Stimulated activated CD8-positive, alpha-beta memory T cell treated with anti-CD3 and anti-CD28 coated beads, Interleukin-7, amount 100 ng/mL, for 4 hours (primary cell): ENCODE measurements around the gene HES5.
"Not testable (repeated sequence)": the region's sequence is repeated elsewhere in the genome, so short reads cannot be mapped to it uniquely, and the experiment has no call there.

ENCODE experiments used
- DNase-seq, 2 donors: peaks; one replicate each; pipeline ENCODE4 v3.0.0-alpha.2; 2020; ENCODE audit warnings: low read depth in 2 of 2

Gene HES5

DNA sequence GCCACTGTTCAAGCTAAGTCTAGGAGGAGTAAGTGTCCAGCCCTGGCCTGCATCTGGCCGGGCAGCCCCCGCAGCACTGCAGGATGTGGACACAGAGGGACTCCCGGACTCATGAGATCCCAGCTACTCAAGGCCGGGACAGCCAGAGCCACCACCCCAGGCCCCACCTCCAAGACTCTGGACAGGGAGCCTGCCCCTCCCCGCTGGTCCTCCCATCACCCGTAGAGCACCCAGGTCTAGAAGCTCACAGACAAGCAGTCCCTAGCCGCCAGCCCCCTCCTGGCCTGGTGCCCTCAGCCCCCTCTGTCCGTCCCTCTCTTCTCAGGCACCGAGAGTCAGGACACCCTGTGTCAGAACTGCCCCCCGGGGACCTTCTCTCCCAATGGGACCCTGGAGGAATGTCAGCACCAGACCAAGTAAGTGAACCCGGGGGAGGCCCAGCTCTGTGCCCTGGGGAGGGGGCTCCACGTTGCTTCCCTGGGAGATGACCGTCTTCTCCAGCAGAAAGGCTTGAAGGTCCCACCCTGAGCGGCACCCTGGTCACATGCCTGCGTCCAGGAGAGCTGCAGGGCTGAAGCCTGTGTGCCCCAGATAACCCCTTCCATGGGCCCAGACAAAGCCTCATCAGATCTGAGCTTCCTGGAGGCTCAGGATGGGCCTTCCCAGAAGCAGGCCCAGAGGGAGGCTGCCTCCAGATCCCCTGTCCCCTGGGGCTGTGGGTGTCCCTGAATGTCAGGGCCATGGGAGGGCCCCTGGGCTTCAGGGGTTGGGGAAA is 30.4 kb upstream of the HES5 start:
- no peak for DNase-seq

DNA sequence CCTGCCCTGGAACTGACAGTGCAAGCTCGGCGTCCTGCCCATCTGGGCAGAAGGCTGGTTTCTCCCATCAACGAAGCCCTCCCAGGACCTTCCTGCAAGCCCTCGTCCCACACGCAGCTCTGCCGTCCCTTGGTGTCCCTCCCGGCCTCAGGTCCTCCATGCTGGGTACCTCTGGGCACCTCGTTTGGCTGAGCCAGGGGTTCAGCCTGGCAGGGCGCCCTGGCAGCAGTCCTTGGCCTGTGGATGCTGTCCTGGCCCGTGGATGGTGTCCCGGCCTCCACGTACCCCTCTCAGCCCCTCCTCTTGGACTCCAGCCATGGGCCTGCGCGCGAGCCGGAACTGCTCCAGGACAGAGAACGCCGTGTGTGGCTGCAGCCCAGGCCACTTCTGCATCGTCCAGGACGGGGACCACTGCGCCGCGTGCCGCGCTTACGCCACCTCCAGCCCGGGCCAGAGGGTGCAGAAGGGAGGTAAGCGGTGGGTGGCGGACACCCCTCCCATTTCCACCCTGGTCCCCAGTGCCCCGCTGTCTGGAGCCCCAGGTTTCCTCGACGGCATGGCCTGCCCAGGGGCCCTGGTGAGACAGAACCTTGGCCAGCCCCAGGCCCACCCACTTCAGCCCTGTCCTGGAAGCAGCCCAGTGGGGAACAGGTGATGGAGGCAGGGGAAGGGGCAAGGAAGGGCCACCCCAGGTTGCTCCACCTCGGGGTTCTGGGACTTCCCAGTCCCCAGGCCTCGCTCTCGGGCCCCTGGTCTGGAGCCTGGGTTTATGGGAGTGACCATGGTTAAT is 29.6 kb upstream of the HES5 start:
- DNase-seq: no peak

DNA sequence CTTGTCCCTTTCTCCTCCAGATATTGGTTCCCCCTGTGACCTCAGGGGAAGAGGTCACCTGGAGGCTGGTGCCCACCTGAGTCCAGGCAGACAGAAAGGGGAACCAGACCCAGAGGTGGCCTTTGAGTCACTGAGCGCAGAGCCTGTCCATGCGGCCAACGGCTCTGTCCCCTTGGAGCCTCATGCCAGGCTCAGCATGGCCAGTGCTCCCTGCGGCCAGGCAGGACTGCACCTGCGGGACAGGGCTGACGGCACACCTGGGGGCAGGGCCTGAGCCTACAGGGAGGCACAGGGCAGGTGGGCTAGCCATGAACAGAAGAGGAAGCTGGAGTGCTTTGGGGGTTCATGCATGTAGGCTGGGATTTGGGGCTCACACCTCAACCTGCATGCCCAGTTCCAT is 28.8 kb upstream of the HES5 start:
- no peak for DNase-seq

DNA sequence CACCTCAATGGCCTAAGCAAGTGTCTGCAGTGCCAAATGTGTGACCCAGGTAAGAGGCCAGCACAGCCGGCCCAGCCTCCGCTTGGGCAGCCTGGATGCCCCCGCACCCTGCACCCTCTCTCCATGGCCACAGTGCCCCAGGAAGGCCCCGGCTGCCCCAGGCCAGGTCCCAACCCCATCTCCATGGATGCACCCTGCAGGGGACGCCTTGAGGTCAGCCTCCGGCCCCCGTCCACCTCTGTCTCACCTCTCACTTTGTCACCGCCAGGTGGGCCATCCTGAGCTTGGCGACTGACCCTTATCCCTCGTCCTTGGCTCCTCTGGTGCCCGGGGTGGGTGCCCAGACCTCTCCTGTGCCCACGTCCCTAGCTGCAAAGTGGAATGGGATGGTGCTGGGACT is 28.4 kb upstream of the HES5 start:
- DNase-seq: no peak

DNA sequence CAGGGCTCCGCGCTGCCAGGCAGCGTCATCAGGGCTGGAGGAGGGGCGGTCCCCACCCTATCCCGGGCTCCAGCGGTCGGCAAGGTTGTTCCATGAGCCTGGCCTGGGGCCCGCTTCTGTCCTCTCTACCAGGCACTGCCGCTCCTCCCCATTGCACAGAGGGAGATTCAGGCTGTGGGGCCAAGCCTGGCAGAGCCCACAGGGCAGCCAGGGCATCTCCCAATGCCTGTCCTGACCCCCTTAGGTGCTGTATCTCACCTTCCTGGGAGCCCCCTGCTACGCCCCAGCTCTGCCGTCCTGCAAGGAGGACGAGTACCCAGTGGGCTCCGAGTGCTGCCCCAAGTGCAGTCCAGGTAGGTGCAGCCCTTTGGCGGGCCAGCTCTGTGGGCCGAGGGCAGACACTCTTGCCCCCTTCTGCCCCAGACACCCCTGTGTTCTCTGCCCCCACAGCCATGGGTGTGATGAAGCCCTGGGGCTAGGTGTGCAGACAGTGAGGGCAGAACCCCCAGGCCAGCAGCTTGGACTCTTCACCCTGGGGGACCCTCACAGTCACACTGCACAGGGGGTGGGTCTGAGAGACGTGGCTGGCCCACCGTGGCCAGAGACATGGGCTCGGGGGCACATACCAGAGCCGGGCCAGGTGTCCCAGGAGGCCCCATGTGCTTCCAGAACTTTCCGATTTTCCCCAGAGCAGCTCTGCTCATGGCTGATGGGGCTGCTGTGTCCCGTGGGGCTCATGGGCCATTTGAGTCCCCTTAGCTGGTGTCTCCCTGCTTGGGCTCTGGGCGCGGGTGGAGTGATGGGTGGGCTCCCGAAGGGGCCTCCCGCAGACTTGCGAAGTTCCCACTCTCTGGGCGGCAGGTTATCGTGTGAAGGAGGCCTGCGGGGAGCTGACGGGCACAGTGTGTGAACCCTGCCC is 27.7 kb upstream of the HES5 start:
- DNase-seq: no peak

DNA sequence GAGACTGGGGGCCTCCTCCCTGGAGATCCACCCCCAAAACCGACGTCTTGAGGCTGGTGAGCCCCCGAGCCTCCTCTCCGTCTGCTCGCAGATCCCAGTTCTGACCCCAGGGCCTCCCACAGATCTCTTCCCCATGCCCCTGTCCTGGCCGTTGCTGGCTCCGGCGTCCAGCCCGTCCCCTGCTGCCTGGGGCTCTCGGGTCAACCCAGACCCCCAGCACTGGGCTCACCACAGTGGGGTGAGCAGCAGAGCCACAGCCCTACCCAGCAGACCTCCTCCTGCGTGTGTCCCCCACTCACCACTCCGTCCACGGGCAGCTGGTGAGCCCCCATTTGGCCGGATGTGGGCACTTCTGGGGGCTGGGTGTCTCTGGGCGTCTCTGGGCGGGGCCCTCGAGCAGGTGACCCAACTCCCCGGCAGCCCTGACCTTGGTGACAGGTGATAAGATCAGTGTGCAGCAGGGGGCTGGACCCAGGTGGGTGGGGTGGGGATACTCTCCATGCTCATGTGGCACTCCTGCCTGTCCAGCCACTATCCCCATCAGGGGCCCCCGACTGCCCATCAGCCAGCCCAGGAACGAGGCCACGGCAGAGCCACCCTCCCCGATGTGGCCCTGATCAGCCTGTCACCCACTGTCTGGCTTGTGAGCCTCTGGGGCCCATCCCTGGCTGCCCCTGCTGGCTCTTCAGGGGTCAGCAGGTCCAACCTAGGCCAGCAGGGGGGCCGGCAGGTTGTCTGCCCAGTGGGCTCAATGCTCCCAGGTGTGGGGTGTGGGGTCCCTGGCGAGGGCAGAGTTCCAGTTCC is 26.8 kb upstream of the HES5 start:
- no peak for DNase-seq

DNA sequence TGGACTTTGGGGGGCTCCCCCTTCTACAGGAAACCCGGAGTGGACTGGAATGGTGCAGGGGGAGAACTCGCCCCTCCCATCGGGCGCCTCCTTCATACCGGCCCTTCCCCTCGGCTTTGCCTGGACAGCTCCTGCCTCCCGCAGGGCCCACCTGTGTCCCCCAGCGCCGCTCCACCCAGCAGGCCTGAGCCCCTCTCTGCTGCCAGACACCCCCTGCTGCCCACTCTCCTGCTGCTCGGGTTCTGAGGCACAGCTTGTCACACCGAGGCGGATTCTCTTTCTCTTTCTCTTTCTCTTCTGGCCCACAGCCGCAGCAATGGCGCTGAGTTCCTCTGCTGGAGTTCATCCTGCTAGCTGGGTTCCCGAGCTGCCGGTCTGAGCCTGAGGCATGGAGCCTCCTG is 26.2 kb upstream of the HES5 start, which contains the start of gene TNFRSF14:
Gene TNFRSF14, plus strand, starts transcription at position 95 of the 401 bp plus-strand sequence. Its CDS starts 294 bp downstream, at position 389.
- DNase-seq: peak; percentile 66 to 68

DNA sequence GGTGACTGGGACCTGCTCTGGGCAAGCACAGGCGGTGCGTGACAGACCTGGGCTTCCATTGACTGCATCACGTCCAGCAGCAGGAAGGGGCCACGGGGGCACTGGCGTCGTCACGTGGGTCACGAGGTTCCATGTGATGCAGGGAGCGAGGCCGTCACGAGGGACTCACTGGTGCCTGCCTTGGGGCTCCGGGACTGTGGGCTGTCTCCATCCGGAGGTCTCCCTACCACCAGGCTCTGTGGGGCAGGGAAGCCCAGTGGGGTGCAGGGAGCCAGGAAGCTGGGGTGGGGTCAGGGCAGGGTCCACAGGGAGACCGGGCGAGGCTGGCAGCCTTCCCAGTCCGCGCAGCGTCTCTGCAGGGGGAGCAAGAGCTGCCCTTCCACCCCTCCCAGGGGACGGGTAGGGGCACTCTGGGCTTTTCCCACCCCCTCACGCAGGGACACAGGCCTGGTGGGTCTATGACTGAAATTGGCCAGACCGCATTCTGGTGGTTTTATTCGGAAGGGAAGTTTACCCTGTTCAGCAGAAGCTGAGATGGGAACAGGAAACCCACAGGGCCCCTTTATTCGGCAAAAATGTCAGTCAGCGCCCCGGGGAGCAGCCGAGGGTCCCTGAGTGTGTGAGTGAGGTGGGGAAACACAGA is 25.7 kb upstream of the HES5 start:
- peak; percentile 63 to 66 for DNase-seq

DNA sequence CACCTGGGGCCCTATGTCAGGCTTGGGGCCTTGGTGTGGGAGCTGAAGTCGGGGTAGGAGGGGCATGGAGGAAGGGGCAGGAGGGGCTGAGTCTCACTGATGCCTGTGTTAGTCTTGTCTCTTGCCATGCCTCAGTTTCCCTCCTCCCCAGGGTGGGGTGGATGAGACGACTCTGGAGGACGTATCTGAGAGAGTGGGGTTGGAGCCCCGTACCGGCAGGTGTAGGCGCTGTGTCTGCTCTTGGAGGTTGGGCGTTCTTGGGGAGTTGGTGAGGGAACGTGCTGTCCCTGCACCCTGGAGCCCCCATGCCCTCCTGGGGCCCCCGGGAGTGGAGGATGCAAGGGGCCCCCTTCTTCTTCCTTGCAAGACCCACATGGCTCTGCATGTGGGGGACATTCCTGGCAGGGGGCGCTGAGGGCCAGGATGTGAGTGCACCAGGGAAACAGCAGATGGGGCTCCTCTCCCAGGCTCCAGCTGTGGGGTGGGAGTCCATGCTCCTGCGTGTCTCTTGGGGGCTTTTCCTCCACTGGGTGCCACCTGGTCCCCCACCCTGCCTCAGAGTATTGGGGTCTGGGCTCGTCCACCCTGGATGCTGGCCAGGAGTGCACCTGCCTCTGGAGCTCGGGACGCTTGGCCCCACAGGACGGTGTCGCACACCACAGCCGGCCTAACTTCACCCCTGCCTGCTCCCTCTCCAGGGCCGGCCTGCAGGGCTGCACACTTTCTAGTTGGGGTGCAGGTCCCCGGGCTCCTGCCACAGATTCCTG is 24.7 kb upstream of the HES5 start:
- DNase-seq: peak; percentile 28 to 40

DNA sequence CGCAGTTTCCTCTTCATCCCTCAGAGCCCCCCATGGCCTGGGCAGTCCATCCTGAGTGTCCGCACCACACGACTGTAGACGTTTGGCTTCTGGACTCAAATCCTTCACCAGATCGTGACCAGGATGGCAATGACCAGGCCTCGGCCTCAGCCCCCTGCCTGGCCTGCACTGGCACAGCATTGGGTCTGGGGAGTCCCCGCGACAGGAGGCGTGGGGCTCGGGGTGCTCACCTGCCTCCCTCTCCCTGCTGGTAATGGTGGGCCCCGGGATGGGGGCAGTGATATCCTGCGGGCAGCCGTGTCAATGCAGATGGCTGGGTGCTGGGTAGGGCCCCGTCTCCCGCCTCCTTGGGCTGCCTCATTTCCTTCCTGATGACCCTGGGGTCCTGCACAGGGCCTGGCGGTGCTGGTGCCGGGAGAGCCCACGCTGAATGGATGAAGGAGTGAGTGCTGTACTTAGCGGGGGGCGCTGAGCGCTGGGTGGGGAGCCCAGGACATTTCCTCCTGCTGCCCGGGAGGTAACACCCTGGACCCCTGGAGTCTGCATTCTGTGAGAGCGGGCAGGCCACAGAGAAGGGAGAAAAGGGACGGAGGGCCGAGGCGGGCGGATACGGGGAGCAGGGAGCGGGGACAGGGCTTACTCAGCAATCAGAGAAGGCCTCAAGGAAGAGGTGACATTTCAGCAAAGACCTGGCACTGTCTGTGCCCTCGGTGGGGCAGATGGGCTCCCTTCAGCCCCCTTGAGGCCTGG is 24.0 kb upstream of the HES5 start:
- no peak for DNase-seq

DNA sequence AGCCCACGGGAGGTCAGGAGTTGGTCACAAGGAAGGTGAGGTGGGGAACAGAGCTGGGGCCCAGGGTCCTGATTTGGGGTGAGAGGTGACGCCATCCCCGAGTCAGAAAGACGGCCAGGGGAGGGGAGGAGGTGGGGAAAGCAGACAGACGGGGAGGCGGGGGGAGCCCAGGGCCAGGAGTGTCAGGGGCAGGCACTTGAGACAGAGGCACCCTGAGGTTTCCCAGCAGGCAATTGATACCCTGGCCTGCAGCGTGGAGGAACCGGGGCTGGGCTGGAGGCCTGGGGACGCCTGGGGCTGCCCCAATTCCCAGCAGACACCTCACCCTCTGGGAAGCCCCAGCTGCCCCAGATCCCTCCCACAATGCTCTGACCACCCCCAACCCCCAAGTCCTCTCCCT is 23.0 kb upstream of the HES5 start:
- not testable (repeated sequence) for DNase-seq

DNA sequence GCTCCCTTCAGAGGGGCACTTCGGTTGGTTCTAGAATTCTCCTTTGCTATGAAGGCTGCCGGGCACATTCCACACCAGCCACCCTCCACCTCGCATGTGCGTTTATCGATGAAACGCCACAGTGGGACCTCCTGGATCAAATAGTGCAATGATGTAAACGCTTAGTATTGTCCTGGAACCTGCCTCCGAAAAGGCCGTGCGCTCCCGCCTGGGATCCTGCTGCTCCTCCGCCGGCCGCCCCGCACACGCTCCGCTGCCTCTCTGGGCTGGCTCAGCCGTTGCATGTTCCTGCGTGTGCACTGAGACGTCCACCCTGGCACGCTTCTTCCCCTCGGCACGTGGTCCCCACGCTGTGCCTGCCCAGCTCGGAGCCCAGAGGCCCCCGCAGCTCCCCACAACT is 22.1 kb upstream of the HES5 start:
- no peak for DNase-seq

DNA sequence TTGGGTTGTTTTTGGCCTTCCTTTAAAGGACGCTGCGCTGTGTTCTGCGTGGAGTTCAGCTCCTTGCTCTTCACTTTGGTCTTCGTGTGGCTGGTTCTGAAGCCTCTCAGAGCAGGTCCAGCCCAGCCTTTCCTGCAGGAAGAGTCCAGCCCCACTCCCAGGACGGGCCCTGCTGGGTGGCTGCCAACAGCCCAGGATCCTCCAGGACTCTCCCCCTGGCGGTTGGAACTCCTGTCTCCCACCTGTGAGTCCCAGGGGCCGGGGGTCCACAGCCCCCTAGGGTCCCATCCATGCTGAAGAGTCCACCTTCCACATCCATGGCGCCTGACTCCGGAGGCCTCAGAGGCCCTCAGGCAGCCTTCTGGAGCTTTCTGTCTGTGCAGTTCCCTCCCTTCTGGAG is 21.5 kb upstream of the HES5 start:
- DNase-seq: not testable (repeated sequence)

DNA sequence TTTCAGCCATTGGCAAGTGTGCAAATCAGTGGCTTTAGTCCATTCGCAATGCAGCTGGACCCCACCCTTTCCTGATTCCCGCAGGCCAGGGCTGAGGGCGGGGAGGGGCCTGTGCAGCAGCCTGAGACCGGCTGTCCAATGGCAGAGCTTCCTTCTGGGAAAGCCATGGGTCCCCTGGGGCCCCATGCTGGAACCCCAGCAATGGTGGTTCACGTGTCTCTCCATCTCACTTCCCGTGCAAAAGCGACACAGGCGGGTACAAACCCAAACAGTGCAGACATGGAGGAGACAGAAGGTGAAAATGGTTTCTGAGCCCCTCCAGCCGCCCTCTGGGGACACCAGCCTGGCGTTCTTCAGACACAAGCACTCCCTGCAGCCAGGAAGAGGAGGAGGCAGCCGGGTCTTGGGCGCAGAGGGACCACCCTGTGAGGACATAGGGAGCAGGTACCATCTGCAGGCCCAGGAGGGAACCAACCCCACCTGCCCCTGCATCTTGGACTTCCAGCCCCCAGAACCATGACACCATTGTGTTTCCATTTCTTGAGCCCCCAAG is 20.3 kb upstream of the HES5 start:
- not testable (repeated sequence) for DNase-seq

DNA sequence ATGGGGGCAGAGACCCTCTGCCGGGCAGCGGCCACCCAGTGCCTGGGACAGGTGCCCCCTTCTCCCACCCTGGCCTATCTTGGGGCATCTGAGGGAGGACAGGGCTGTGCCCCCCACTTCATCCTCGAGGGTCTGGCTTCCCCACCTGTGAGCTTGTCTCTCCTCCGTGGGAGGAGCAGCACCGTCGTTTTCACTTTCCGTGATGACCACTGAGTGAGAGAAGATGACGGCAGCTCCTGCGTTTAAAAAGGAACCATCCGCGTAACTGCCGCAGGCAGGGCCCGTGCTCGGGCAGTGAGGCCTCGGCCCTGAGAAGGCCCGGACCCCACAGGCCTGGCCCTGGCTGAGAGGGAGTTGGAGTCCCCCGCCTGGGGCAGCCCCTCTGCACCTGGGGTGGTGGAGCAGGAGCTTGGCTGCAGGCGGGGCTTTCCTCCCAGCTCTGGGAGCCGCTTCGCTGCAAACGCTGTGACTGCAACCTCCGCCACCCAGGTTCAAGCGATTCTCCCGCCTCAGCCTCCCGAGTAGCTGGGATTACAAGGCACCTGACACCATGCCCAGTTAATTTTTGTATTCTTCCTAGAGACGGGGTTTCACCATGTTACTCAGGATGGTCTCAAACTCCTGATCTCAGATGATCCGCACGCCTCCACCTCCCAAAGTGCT is 19.4 kb upstream of the HES5 start:
- not testable (repeated sequence) for DNase-seq

DNA sequence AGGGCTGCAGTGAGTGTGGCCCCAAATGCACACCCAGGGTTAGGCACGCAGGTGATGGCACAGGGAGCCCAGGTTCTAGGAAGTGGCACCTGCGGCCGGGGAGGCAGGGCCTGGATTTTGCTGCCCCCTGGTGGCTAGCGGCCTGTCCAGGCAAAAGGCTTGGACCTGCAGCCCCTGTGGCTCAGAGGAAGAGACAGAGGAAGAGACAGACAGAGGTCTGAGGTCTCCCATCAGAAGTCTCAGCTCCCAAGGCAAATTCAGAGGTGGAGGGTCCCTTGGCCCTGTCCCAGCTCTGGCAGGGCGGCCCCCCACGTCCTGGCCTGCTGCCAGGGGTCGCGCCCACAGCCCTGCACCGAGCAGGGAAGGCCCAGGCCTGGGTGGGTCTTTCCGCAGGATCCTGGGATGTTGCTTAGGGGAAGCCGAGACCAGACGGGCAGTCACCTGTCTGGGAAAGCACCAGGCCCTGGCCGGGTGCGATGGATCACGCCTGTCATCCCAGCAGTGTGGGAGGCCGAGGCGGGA is 18.1 kb upstream of the HES5 start:
- peak; percentile 71 to 75 for DNase-seq

DNA sequence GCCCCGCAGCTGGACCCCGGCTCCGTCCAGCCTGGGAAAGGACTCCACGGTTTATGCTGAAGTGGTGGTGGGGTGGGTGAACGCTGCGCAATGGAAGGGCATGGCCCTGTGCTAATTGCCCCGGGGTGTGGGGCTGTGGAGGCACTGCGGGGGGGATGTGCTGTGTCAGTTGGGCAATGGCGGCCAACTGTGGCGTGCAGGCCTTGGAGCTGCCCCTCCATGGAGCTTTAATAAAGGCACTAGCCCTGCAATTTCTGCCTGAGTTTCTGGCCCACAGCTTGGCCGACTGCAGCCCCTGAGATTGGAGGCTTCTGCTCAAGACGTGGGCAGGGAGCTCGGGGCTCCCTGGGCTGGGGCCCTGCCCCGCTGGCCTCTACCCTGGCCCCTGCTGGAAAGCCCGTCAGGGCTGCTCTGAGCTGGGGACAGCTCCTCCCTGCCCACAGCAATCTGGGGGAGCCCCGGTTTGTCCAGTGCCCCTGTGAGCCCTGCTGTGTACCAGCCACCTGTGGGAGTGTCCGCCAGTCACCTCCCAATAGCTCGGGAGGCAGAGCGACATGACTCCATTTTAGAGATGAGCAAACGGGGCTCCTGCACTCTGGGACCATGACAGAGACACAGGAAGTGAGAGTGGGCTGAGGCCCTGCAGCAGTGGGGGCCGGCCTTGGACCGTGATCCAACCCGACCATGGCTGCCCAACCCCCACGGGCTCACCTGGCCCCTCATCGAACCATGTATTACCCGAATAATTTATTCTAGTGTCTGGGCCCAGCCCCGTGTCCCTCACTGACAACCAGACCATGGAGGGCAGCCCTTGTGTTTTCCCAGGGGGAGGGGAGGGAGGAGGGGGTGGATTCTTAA is 17.4 kb upstream of the HES5 start:
- DNase-seq: no peak
